Measurements from ENCODE around the gene RMI2.

The RMI2 gene

DNA sequence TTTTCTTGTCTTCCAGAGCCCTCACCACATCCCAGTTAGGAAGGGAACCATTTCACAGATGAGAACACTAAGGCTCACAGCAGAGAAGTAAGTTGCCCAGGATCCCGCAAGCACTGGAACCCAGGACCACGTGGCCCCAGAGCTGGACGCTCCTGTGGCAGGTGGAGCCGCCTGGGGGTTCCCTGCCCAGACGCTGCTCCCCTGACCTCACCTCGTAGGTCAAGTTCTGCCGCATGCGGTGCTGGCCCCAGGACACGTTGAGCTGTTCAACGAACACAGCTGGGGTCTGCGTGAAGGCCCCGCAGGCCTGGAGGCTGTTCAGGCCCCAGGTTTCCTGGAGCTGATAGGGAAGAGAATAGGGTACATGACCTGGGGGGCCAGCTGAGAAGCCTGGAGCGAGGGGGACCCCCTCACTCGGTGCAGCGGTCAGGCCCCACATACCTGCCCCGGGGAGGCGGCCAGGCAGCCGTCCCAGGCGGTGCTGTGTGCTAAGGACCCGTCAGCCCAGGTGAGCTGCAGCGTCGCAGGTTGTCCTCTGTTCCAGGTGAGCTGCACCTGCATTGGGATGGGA lies 54.1 kb downstream of the RMI2 start:
- no peak for DNase-seq (ENCODE audit: low read depth)

DNA sequence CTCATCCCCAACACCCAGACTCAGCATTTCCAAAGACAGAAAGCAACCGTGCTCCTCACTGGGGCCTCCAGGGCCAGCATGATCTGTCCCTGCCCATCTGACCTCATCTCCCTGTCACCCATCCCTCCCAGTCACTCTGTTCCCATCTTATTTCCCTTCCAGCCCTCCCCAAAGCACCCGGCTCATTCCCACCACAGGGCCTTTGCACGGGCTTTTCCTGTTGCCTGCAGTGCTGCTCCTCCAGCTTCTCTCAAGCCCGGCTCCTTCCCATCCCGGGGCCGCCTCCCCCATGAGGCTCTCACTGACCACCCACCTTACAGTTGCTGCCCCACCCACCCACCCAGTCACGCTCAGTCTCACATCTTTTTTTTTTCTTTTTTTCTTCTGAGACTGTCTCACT lies 54.8 kb downstream of the RMI2 start:
- DNase-seq (ENCODE audit: low read depth) = no peak
